ENCODE data around the gene MTFR1L. TPM values are rescaled to one million over a fixed set of nuclear protein-coding genes. Genes with fewer than 3 reads are reported as not detected.

MTFR1L gene
- total and polyA plus RNA-seq, 9 of the 15 experiments (the other 6 are each of a cell fraction or from before 2014, with no cell fraction given) = 41.4 to 98.5 (median 53.7) TPM

GRCh38 chr1:25800703-25801377 is 18.9 kb upstream of the MTFR1L start (continued):
- TF ChIP-seq NRF1 (conservative IDR thresholded peaks at IDR 0.05 in 1 of 2, IDR thresholded peaks at IDR 0.05 in 1 of 2) (no peak), IRF1 (CRISPR knock-in tag; IDR thresholded peaks at IDR 0.05; ENCODE audit: borderline replicate concordance) (no peak), ZNF282 (CRISPR knock-in tag; IDR thresholded peaks at IDR 0.05) (no peak), HDAC8 (tag; IDR thresholded peaks at IDR 0.05) (no peak), POLR2AphosphoS5 (IDR thresholded peaks at IDR 0.05; ENCODE audit: control insufficient read depth, insufficient read depth, low read depth, low read length) (no peak), CREB1 (IDR thresholded peaks at IDR 0.05) (no peak), CREB1 (CRISPR knock-in tag; IDR thresholded peaks at IDR 0.05) (no peak), GABPB2 (CRISPR knock-in tag; conservative IDR thresholded peaks at IDR 0.05) (no peak), BHLHE40 (IDR thresholded peaks at IDR 0.05; ENCODE audit: low read length) (no peak), RBM17 (IDR thresholded peaks at IDR 0.05; ENCODE audit: borderline replicate concordance, low read depth, low read length) (no peak), CHD2 (IDR thresholded peaks at IDR 0.05; ENCODE audit: low read depth, low read length) (no peak), MIER1 (IDR thresholded peaks at IDR 0.05; ENCODE audit: low read depth) (no peak), RCOR1 (IDR thresholded peaks at IDR 0.05; ENCODE audit: borderline replicate concordance in 1 of 2, low read depth in 2 of 2, low read length in 2 of 2) (no peak), MTF1 (CRISPR knock-in tag; IDR thresholded peaks at IDR 0.05; ENCODE audit: borderline replicate concordance) (no peak), ZBTB7A (IDR thresholded peaks at IDR 0.05; ENCODE audit: borderline replicate concordance, control insufficient read depth, low read depth, low read length) (0 out of 2 replicates have a peak, but pooled peaks have one; percentile 2), ZNF740 (CRISPR knock-in tag; IDR thresholded peaks at IDR 0.05) (peak; percentile 65; the same call in 1 of the 2 replicates), ZNF740 (tag; IDR thresholded peaks at IDR 0.05) (no peak), ZKSCAN8 (CRISPR knock-in tag; IDR thresholded peaks at IDR 0.05) (no peak), ZNF780A (CRISPR knock-in tag; IDR thresholded peaks at IDR 0.05) (no peak), FOXP1 (CRISPR knock-in tag; IDR thresholded peaks at IDR 0.05) (no peak), TCF7L2 (IDR thresholded peaks at IDR 0.05; ENCODE audit: low read depth, low read length) (no peak), ZFP36 (IDR thresholded peaks at IDR 0.05; ENCODE audit: low read depth, low read length, partially characterized antibody) (no peak), ZNF165 (CRISPR knock-in tag; IDR thresholded peaks at IDR 0.05; ENCODE audit: borderline replicate concordance) (no peak), HNRNPK (IDR thresholded peaks at IDR 0.05; ENCODE audit: low read depth, low read length, poor library complexity, severe bottlenecking) (no peak), SRSF7 (optimal IDR thresholded peaks at IDR 0.05; ENCODE audit: low read depth, low read length) (no peak), KAT8 (IDR thresholded peaks at IDR 0.05; ENCODE audit: low read depth) (no peak), ZNF224 (CRISPR knock-in tag; IDR thresholded peaks at IDR 0.05) (peak; percentile 13; the same call in 1 of the 2 replicates), JUN (IDR thresholded peaks at IDR 0.05; ENCODE audit: borderline replicate concordance, low read depth, low read length) (no peak), JUN (CRISPR knock-in tag; IDR thresholded peaks at IDR 0.05; ENCODE audit: borderline replicate concordance) (no peak)
